SK-N-SH (cell line): Measurements from ENCODE around the gene HOXD10. TPM values are rescaled to one million over a fixed set of nuclear protein-coding genes. Genes with fewer than 3 reads are reported as not detected.

Source experiments
- CTCF ChIA-PET: fragments of 300-600, 350-600 bp; formaldehyde crosslinking; extraction: SDS; loops from one replicate; lab custom pipeline; 2021; lab: Yijun Ruan, JAX
- POLR2A ChIA-PET: fragments of 350-600 bp; sonication (Branson Sonifier 250); formaldehyde crosslinking; extraction: SDS; loops from one replicate; lab custom pipeline; 2020; ENCODE audit warnings: antibody characterized with exemption, inconsistent platforms; lab: Yijun Ruan, JAX
- DNase-seq: peaks from one replicate; pipeline ENCODE4 v3.0.0; 2012
- H2AFZ ChIP-seq: fragments of 200-600 bp; sonication (generic); 2 replicates; pipeline ENCODE4 v1.8.1; 2016; ENCODE audit warnings: antibody characterized with exemption, mild to moderate bottlenecking, low read depth
- H3F3A ChIP-seq: fragments of 200-600 bp; sonication (generic); replicated peaks from 2 replicates; pipeline ENCODE3; 2016; ENCODE audit warnings: antibody characterized with exemption, mild to moderate bottlenecking; ENCODE audit not compliant: insufficient read depth
- H3K27ac ChIP-seq, 2 experiments: fragments of 200-500 bp in 1 of 2; fragments of 200-600 bp in 1 of 2; sonication (Bioruptor generic) in 1 of 2; sonication (generic), shearing (Covaris generic) in 1 of 2; 2 replicates each; pipeline versions ENCODE4 v1.5.1 to v1.6.1; 2014 to 2016; ENCODE audit warnings: low read depth in 2 of 2, inconsistent platforms in 1 of 2, low read length in 1 of 2, mild to moderate bottlenecking in 1 of 2, mixed read lengths in 1 of 2
- H3K27me3 ChIP-seq: fragments of 200-600 bp; sonication (generic), shearing (Covaris generic); 2 replicates; pipeline ENCODE4 v1.6.1; 2016; ENCODE audit warnings: mixed run types; ENCODE audit not compliant: insufficient read depth
- H3K36me3 ChIP-seq, 2 experiments: fragments of 200-500 bp in 1 of 2; fragments of 200-600 bp in 1 of 2; sonication (Bioruptor generic) in 1 of 2; sonication (generic) in 1 of 2; replicated peaks in 1 of 2; 2 replicates each; pipeline versions ENCODE3 to v1.5.1; 2014 to 2016; ENCODE audit warnings: low read length in 1 of 2, mild to moderate bottlenecking in 1 of 2; ENCODE audit not compliant: insufficient read depth in 2 of 2, control insufficient read depth in 1 of 2
- H3K4me1 ChIP-seq, 2 experiments: fragments of 200-500 bp in 1 of 2; fragments of 200-600 bp in 1 of 2; sonication (Bioruptor generic) in 1 of 2; sonication (generic), shearing (Covaris generic) in 1 of 2; 2 replicates each; pipeline versions ENCODE4 v1.5.1 to v1.6.1; 2014 to 2016; ENCODE audit warnings: low read depth in 1 of 2, low read length in 1 of 2, mixed run types in 1 of 2; ENCODE audit not compliant: insufficient read depth in 2 of 2, control insufficient read depth in 1 of 2
- H3K4me2 ChIP-seq: fragments of 200-600 bp; sonication (generic), shearing (Covaris generic); 2 replicates; pipeline ENCODE4 v1.6.1; 2017; ENCODE audit warnings: mixed run types
- H3K4me3 ChIP-seq, 2 experiments: fragments of 200-500 bp in 1 of 2; fragments of 200-600 bp in 1 of 2; sonication (Bioruptor generic) in 1 of 2; sonication (generic), shearing (Covaris generic) in 1 of 2; 2 replicates each; pipeline versions ENCODE4 v1.5.1 to v1.8.1; 2014 to 2016; ENCODE audit warnings: low read depth in 2 of 2, inconsistent platforms in 1 of 2, low read length in 1 of 2, mild to moderate bottlenecking in 1 of 2, mixed read lengths in 1 of 2, moderate library complexity in 1 of 2
- H3K79me2 ChIP-seq: fragments of 200-600 bp; sonication (generic); 2 replicates; pipeline ENCODE4 v1.8.1; 2017; ENCODE audit warnings: mild to moderate bottlenecking; ENCODE audit not compliant: insufficient read depth
- H3K9ac ChIP-seq: fragments of 200-600 bp; sonication (generic); 2 replicates; pipeline ENCODE4 v1.6.1; 2017; ENCODE audit warnings: mixed run types
- H3K9me2 ChIP-seq: fragments of 200-600 bp; sonication (generic); 2 replicates; pipeline ENCODE4 v1.6.1; 2017; ENCODE audit warnings: mixed run types
- H3K9me3 ChIP-seq: fragments of 200-600 bp; sonication (generic); 2 replicates; pipeline ENCODE4 v1.6.1; 2017; ENCODE audit warnings: mixed run types, mild to moderate bottlenecking, moderate library complexity
- H4K20me1 ChIP-seq: fragments of 200-600 bp; sonication (generic); 2 replicates; pipeline ENCODE4 v1.6.1; 2017; ENCODE audit warnings: mild to moderate bottlenecking, mixed run types; ENCODE audit not compliant: insufficient read depth
- CHD2 ChIP-seq: fragments of 150-350 bp; IDR thresholded peaks from 2 replicates; pipeline ENCODE4 v1.6.1; 2018; ENCODE audit warnings: low read length; ENCODE audit not compliant: partially characterized antibody
- FOXJ3 ChIP-seq: sonication (generic); formaldehyde crosslinking; IDR thresholded peaks from 2 replicates; pipeline ENCODE4 v1.5.1; 2020; ENCODE audit warnings: mild to moderate bottlenecking, missing genetic modification reagents
- GABPA ChIP-seq: IDR thresholded peaks from 2 replicates; pipeline ENCODE4 v1.4.0; 2012; ENCODE audit warnings: low read depth, mild to moderate bottlenecking
- IRF3 ChIP-seq: fragments of 150-350 bp; IDR thresholded peaks from 2 replicates; pipeline ENCODE4 v1.6.1; 2016; ENCODE audit warnings: mild to moderate bottlenecking, low read depth, low read length
- JUND ChIP-seq: IDR thresholded peaks from 2 replicates; pipeline ENCODE4 v1.4.0; 2012
- MAX ChIP-seq: IDR thresholded peaks from 2 replicates; pipeline ENCODE4 v1.4.0; 2012; ENCODE audit warnings: low read depth
- RAD21 ChIP-seq: IDR thresholded peaks from 2 replicates; pipeline ENCODE4 v1.6.1; 2012; ENCODE audit warnings: mild to moderate bottlenecking, low read length
- RFX5 ChIP-seq: IDR thresholded peaks from 2 replicates; pipeline ENCODE4 v1.6.1; 2012; ENCODE audit warnings: mild to moderate bottlenecking, improper control_type of control experiment, low read length
- TCF12 ChIP-seq: IDR thresholded peaks from 2 replicates; pipeline ENCODE4 v1.4.0; 2012
- YY1 ChIP-seq: IDR thresholded peaks from 2 replicates; pipeline ENCODE4 v1.4.0; 2012; ENCODE audit warnings: low read depth, mild to moderate bottlenecking
- ZBTB33 ChIP-seq: IDR thresholded peaks from 2 replicates; pipeline ENCODE4 v1.4.0; 2012; ENCODE audit warnings: low read depth, borderline replicate concordance
- WGBS: methylation state at CpG from one replicate; pipeline ENCODE4 v1.1.6; 2017; ENCODE audit warnings: low lambda C conversion rate; 5-methylcytosine and 5-hydroxymethylcytosine counted together
- polyA plus RNA-seq, 3 experiments: library from polyadenylated mRNA; depleted of rRNA; stranded (reverse); fragments of >200 nt; gene quantifications; 2 replicates each; pipeline ENCODE4 v1.2.3, GENCODE V29; 2012

HOXD10 gene
- polyA plus RNA-seq, 1 of the 3 experiments (the other 2 are of a cell fraction), result 0.10 TPM

- 47% methylated on average over 25 of the region's 25 CpGs for WGBS
Observed at GRCh38 chr2:176078541-176079284, 37.9 kb upstream of the HOXD10 start.

More at GRCh38 chr2:176078541-176079284, 37.9 kb upstream of the HOXD10 start:
- no peak overlapping the region for H3K27ac ChIP-seq
- DNase-seq, result no peak
- H3K9ac ChIP-seq, result no peak overlapping the region
- H3K9me3 ChIP-seq, result no peaks in the 10 kb centered on the region
- no peaks in the 10 kb centered on the region for H3K79me2 ChIP-seq
- no peaks in the 10 kb centered on the region for H3K9me2 ChIP-seq
- H3F3A ChIP-seq, result peaks cover 3% of the 10 kb centered on the region
- no peak overlapping the region for H2AFZ ChIP-seq
- POLR2A ChIA-PET, result interaction anchor here (0.6 kb wide), 1 partner anchor 43 kb away, joined by 3 read pairs; no protein-coding TSS in a partner anchor
- H3K4me1 ChIP-seq, result peaks cover 0 to 21% of the 10 kb centered on the region in 2 experiments; a peak in 1 of 4 replicates
- no peaks in the 10 kb centered on the region for H3K36me3 ChIP-seq
- H3K4me3 ChIP-seq, result no peak overlapping the region
- CTCF ChIA-PET, result interaction anchor here (0.9 to 12.1 kb wide), 34 partner anchors 8 to 877 kb away, joined by 3 to 262 read pairs (median 4); partner anchors contain the start of genes HOXD13 and LNPK
- peak overlapping the region; percentile 15; the same call in 1 of the 2 replicates for H3K4me2 ChIP-seq
- TF ChIP-seq RAD21 (no peak), ZBTB33 (no peak), RFX5 (no peak), GABPA (no peak), IRF3 (no peak), MAX (no peak), CHD2 (no peak), TCF12 (no peak), YY1 (no peak), FOXJ3 (CRISPR knock-in tag) (no peak), JUND (no peak)
- H4K20me1 ChIP-seq, result peaks cover 13% of the 10 kb centered on the region; the same call in 1 of the 2 replicates
- peaks cover 58% of the 10 kb centered on the region for H3K27me3 ChIP-seq
